HepG2 (cell line): ENCODE results near the gene ASAP2. TPM values are rescaled to one million over a fixed set of nuclear protein-coding genes. Genes with fewer than 3 reads are reported as not detected.

ENCODE experiments used
- ATAC-seq: fragments of 200-7000 bp; cut with Tn5 transposase; 3 replicates; pipeline ENCODE4 v1.9.1; 2020; ENCODE audit warnings: mild to moderate bottlenecking, moderate library complexity
- BruUV-seq: library from RNA; stranded (reverse); fragments of 400-500 nt; replicated peaks from 2 replicates; lab custom pipeline; 2021; lab: Mats Ljungman, UMichigan
- CTCF ChIA-PET: fragments of 300-600 bp; formaldehyde crosslinking; extraction: SDS; loops from one replicate; lab custom pipeline; 2021; ENCODE audit warnings: low total read pairs, inconsistent platforms, low intra/inter-chr PET ratio; lab: Yijun Ruan, JAX
- POLR2A ChIA-PET: fragments of 350-600 bp; sonication (Branson Sonifier 250); formaldehyde crosslinking; loops from one replicate; lab custom pipeline; 2020; ENCODE audit warnings: antibody characterized with exemption, inconsistent platforms; lab: Yijun Ruan, JAX
- DNase-seq: peaks from one replicate; pipeline ENCODE4 v3.0.0-alpha.2; 2015; ENCODE audit warnings: low spot score
- FAIRE-seq: peaks from 3 replicates; lab custom pipeline; 2011; peaks lifted over from hg19 to GRCh38; lab: Jason Lieb, UNC
- H2AFZ ChIP-seq: one replicate; pipeline ENCODE4 v1.6.1; 2011; ENCODE audit warnings: low read length, inconsistent platforms
- H3K27ac ChIP-seq: fragments of 300-600 bp; 3 replicates; pipeline ENCODE4 v1.8.0; 2011; ENCODE audit warnings: mixed run types, mild to moderate bottlenecking, mixed read lengths, low read length, inconsistent platforms; ENCODE audit not compliant: insufficient read depth; ENCODE audit errors: extremely low read length
- H3K27me3 ChIP-seq, 2 experiments: fragments of 200-600 bp in 1 of 2; 2 replicates in 1 of 2; 3 replicates in 1 of 2; pipeline versions ENCODE4 v1.6.0 to v1.8.0; 2011; ENCODE audit warnings: low read length in 2 of 2, mild to moderate bottlenecking in 2 of 2, moderate library complexity in 2 of 2, inconsistent platforms in 1 of 2; ENCODE audit not compliant: insufficient read depth in 2 of 2, control insufficient read depth in 1 of 2
- H3K36me3 ChIP-seq, 2 experiments: fragments of 200-600 bp in 1 of 2; replicated peaks in 1 of 2; 2 replicates in 1 of 2; 3 replicates in 1 of 2; pipeline versions ENCODE4 v1.5.1 to v1.8.0; 2011; ENCODE audit warnings: low read length in 2 of 2, inconsistent platforms in 1 of 2; ENCODE audit not compliant: insufficient read depth in 2 of 2, control insufficient read depth in 1 of 2
- H3K4me1 ChIP-seq: 2 replicates; pipeline ENCODE4 v1.5.1; 2012; ENCODE audit warnings: low read length, inconsistent platforms; ENCODE audit not compliant: insufficient read depth
- H3K4me2 ChIP-seq: 2 replicates; pipeline ENCODE4 v1.6.0; 2011; ENCODE audit warnings: low read depth, low read length, inconsistent platforms
- H3K4me3 ChIP-seq, 3 experiments: fragments of 200-600 bp in 1 of 3; sonication (generic), shearing (Covaris generic) in 1 of 3; replicated peaks in 1 of 3; 2 replicates each; pipeline ENCODE4 v1.5.1; 2011 to 2016; ENCODE audit warnings: low read length in 3 of 3, inconsistent platforms in 2 of 3, low read depth in 2 of 3, mild to moderate bottlenecking in 2 of 3, control low read depth in 1 of 3, mixed read lengths in 1 of 3; ENCODE audit not compliant: insufficient read depth in 1 of 3
- H3K79me2 ChIP-seq: one replicate; pipeline ENCODE4 v1.6.1; 2011; ENCODE audit warnings: low read length, inconsistent platforms; ENCODE audit not compliant: insufficient read depth
- H3K9ac ChIP-seq: 2 replicates; pipeline ENCODE4 v1.6.0; 2011; ENCODE audit warnings: mild to moderate bottlenecking, low read depth, low read length, inconsistent platforms; ENCODE audit not compliant: insufficient read depth
- H3K9me3 ChIP-seq: 2 replicates; pipeline ENCODE4 v1.5.1; 2012; ENCODE audit warnings: mild to moderate bottlenecking, low read length
- H4K20me1 ChIP-seq: 2 replicates; pipeline ENCODE4 v1.6.0; 2011; ENCODE audit warnings: inconsistent platforms, mild to moderate bottlenecking, low read length, moderate library complexity; ENCODE audit not compliant: insufficient read depth
- ADNP ChIP-seq: sonication (generic); formaldehyde crosslinking; IDR thresholded peaks from 2 replicates; pipeline ENCODE4 v1.4.0; 2020; ENCODE audit warnings: missing genetic modification reagents
- ARID4A ChIP-seq: sonication (generic); formaldehyde crosslinking; IDR thresholded peaks from 2 replicates; pipeline ENCODE4 v1.5.0; 2020; ENCODE audit warnings: mild to moderate bottlenecking, missing genetic modification reagents, borderline replicate concordance
- ETV5 ChIP-seq: IDR thresholded peaks from 2 replicates; pipeline ENCODE4 v1.6.1; 2018; ENCODE audit warnings: missing biosample characterization, missing genetic modification reagents, inconsistent platforms, borderline replicate concordance
- GATAD2A ChIP-seq: IDR thresholded peaks from 2 replicates; pipeline ENCODE4 v1.6.1; 2016
- HHEX ChIP-seq: IDR thresholded peaks from 2 replicates; pipeline ENCODE4 v1.6.1; 2016; ENCODE audit warnings: control low read depth
- HOXA5 ChIP-seq: sonication (generic); formaldehyde crosslinking; IDR thresholded peaks from 2 replicates; pipeline ENCODE4 v1.4.0; 2020; ENCODE audit warnings: missing genetic modification reagents
- IKZF4 ChIP-seq: sonication (generic); formaldehyde crosslinking; IDR thresholded peaks from 2 replicates; pipeline ENCODE4 v1.5.1; 2020; ENCODE audit warnings: borderline replicate concordance, mild to moderate bottlenecking, low read depth, missing genetic modification reagents; ENCODE audit errors: not compliant biosample characterization
- JUNB ChIP-seq: sonication (generic); formaldehyde crosslinking; IDR thresholded peaks from 2 replicates; pipeline ENCODE4 v1.8.0; 2022; ENCODE audit warnings: missing genetic modification reagents, mild to moderate bottlenecking, borderline replicate concordance
- KDM3A ChIP-seq: IDR thresholded peaks from 2 replicates; pipeline ENCODE4 v1.6.1; 2018; ENCODE audit warnings: low read depth, missing compliant biosample characterization
- POGK ChIP-seq: sonication (generic); formaldehyde crosslinking; conservative IDR thresholded peaks from 2 replicates; pipeline ENCODE4 v1.8.0; 2022; ENCODE audit warnings: mild to moderate bottlenecking, moderate library complexity, missing genetic modification reagents
- SP140L ChIP-seq: sonication (generic); formaldehyde crosslinking; IDR thresholded peaks from 2 replicates; pipeline ENCODE4 v1.4.0; 2020; ENCODE audit warnings: missing genetic modification reagents, borderline replicate concordance
- TCF7 ChIP-seq: sonication (generic); IDR thresholded peaks from 2 replicates; pipeline ENCODE4 v1.6.1; 2016; ENCODE audit warnings: antibody characterized with exemption, low read depth
- ZNF280B ChIP-seq: sonication (generic); formaldehyde crosslinking; IDR thresholded peaks from 2 replicates; pipeline ENCODE4 v1.5.0; 2020; ENCODE audit warnings: missing genetic modification reagents, mild to moderate bottlenecking, borderline replicate concordance
- ZNF414 ChIP-seq: sonication (generic); formaldehyde crosslinking; IDR thresholded peaks from 2 replicates; pipeline ENCODE4 v1.5.0; 2020; ENCODE audit warnings: missing genetic modification reagents
- ZNF468 ChIP-seq: sonication (generic); formaldehyde crosslinking; IDR thresholded peaks from 2 replicates; pipeline ENCODE4 v1.8.0; 2022; ENCODE audit warnings: mild to moderate bottlenecking, moderate library complexity, missing genetic modification reagents
- ZNF577 ChIP-seq: sonication (generic); formaldehyde crosslinking; IDR thresholded peaks from 2 replicates; pipeline ENCODE4 v1.4.0; 2020; ENCODE audit warnings: mild to moderate bottlenecking, low read depth, missing genetic modification reagents, borderline replicate concordance
- ZSCAN21 ChIP-seq: sonication (generic); formaldehyde crosslinking; IDR thresholded peaks from 2 replicates; pipeline ENCODE4 v1.8.0; 2022; ENCODE audit warnings: mild to moderate bottlenecking, missing genetic modification reagents, moderate library complexity, borderline replicate concordance
- WGBS: methylation state at CpG from one replicate; pipeline ENCODE4 v1.1.6; 2017; ENCODE audit warnings: low lambda C conversion rate; 5-methylcytosine and 5-hydroxymethylcytosine counted together
- in situ Hi-C: cut with HindIII; loops from 2 replicates; pipeline ENCODE4 v1.10.0; 2017; ENCODE audit warnings: low pct_unique_long_range_greater_than_20kb; ENCODE audit not compliant: extremely low pct_ligation_motif_present
- intact Hi-C: fragments of 100-400 bp; cut with micrococcal nuclease; formaldehyde crosslinking; loops from one replicate; pipeline ENCODE4 v1.10.0; 2022; ENCODE audit not compliant: unreplicated experiment
- polyA plus RNA-seq, 8 experiments: library from polyadenylated mRNA; depleted of rRNA in 3 of 8; stranded (reverse) in 7 of 8; unstranded in 1 of 8; fragments of >200 nt; fragmentation: Illumina TruSeq in 4 of 8; extraction: Trizol in 4 of 8; gene quantifications; 2 replicates each; pipeline versions ENCODE4 v1.2.1 to v1.2.3, GENCODE V29; 2011 to 2016; ENCODE audit warnings: low read depth in 4 of 8, missing spikeins in 1 of 8, mixed read lengths in 1 of 8; ENCODE audit not compliant: insufficient read depth in 1 of 8
- total RNA-seq, 5 experiments: library from RNA; depleted of rRNA; stranded (reverse); fragments of >200 nt; fragmentation: Illumina TruSeq; extraction: Trizol; gene quantifications; 2 replicates each; pipeline ENCODE4 v1.2.3, GENCODE V29; 2016; ENCODE audit warnings: low read depth in 1 of 5

ASAP2 gene
- total and polyA plus RNA-seq, 2 of the 13 experiments (the other 11 are each of a cell fraction or from before 2014, with no cell fraction given) = 7.3 to 22.3 TPM

GRCh38 chr2:9236045-9236344, 29.4 kb downstream of the ASAP2 start:
- Histone ChIP-seq H2AFZ (no peak overlapping the region), H3K27ac (peak overlapping the region; percentile 84), H3K9ac (peak overlapping the region; percentile 40; the same call in 1 of the 2 replicates), H3K27me3 (no peaks in the 10 kb centered on the region), H3K4me3 (peak overlapping the region in 2 of 3 experiments; percentile 7 to 66; a peak in 2 of 6 replicates), H3K9me3 (no peaks in the 10 kb centered on the region), H3K79me2 (peaks cover 61% of the 10 kb centered on the region), H3K4me2 (peak overlapping the region; percentile 92; the same call in 1 of the 2 replicates), H3K4me1 (peaks cover 85% of the 10 kb centered on the region), H3K36me3 (no peaks in the 10 kb centered on the region), H4K20me1 (no peaks in the 10 kb centered on the region)
- ATAC-seq (no peak), FAIRE-seq (no peak), DNase-seq (peak; percentile 17)
- ChIA-PET POLR2A (interaction anchor here (2.5 to 4.7 kb wide), 8 partner anchors 11 to 187 kb away, joined by 7 to 92 read pairs (median 18); partner anchors contain the start of genes ASAP2, CPSF3 and ITGB1BP1), CTCF (no interaction called here)
- no TSS peak for BruUV-seq
- in situ Hi-C loops (no loop called here), intact Hi-C loops (no loop called here)
- 60% methylated on average over 7 of the region's 7 CpGs for WGBS
- TF ChIP-seq ADNP (CRISPR knock-in tag) (no peak), HHEX (CRISPR knock-in tag) (no peak), TCF7 (no peak), SP140L (no peak), ARID4A (CRISPR knock-in tag) (no peak), ZNF577 (CRISPR knock-in tag) (no peak), HOXA5 (CRISPR knock-in tag) (no peak), ZNF468 (no peak), ZNF414 (no peak), ETV5 (CRISPR knock-in tag) (peak; percentile 35; the same call in 1 of the 2 replicates), GATAD2A (peak; percentile 51), KDM3A (no peak), JUNB (CRISPR knock-in tag) (no peak), IKZF4 (CRISPR knock-in tag) (no peak), ZNF280B (no peak), POGK (CRISPR knock-in tag) (no peak), ZSCAN21 (CRISPR knock-in tag) (no peak)
